ENCODE results near the gene TTC28.

GRCh38 chr22:27980424-27981148 lies 699.1 kb downstream of the TTC28 start:
- TF ChIP-seq CTCF (IDR thresholded peaks at IDR 0.05) (no peak), EZH2 (IDR thresholded peaks at IDR 0.05) (no peak), EZH2phosphoT487 (IDR thresholded peaks at IDR 0.05) (no peak)
